KOPT-K1 (cell line): ENCODE data around the gene VAC14.
"Not testable (repeated sequence)": the region's sequence is repeated elsewhere in the genome, so short reads cannot be mapped to it uniquely, and the experiment has no call there.

Experiments
- H3K27ac ChIP-seq: fragments of 200-600 bp; sonication (generic); 2 replicates; pipeline ENCODE4 v1.5.1; 2016; ENCODE audit warnings: antibody characterized with exemption, mild to moderate bottlenecking, low read depth, low read length; ENCODE audit not compliant: poor library complexity, severe bottlenecking
- H3K36me3 ChIP-seq: fragments of 200-600 bp; sonication (generic); 2 replicates; pipeline ENCODE4 v1.5.1; 2017; ENCODE audit warnings: antibody characterized with exemption, mild to moderate bottlenecking, low read length, moderate library complexity; ENCODE audit not compliant: insufficient read depth
- H3K9me3 ChIP-seq: fragments of 200-600 bp; sonication (generic); 2 replicates; pipeline ENCODE4 v1.5.1; 2017; ENCODE audit warnings: antibody characterized with exemption, low read length, mild to moderate bottlenecking; ENCODE audit not compliant: insufficient read depth, poor library complexity, severe bottlenecking

VAC14 gene

DNA sequence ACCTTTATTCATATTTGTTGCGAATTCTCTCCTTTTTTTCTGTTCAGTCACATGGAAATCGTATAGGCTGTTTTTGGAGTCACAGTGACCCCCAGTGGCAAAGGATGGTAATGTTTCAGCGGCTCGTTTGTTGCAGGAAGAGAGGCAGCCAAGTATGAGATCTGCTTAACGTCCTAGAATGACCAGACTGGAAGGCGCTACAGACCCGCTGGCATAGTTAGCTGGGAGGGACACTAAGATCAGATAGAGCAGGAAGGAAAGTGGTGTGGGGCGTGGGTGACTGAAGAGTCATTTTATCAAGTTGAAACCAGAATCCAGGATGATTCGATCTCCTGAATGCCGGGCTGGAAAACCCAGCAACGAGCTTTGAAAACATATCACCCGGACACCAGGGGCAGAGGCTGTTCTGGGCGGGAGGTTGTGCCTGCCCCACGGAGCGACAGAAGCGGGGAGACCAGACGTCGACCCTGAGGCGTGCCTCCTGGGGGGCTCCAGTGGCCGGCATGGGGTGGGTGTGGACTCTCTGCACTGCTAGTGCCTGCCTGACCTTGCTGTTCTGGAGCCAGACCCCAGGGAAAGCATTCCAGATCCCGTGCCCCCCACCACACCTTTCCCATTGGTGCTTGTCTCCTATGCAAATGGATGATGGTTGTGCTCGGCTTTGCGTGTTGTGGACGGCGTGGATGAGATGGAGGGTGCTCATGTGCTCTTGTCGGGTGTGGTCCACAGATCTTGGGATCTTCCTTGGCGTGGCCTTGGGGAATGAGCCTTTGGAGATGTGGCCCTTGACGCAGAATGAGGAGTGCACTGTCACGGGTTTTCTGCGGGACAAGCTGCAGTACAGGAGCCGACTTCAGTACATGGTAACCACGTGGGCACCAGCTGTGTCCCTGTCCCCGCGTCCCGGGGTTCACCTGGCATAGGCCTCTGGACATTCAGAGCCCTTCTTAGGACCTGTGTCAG lies 146.9 kb downstream of the VAC14 start:
- Histone ChIP-seq H3K27ac (no peak overlapping the region), H3K9me3 (no peaks in the 10 kb centered on the region), H3K36me3 (no peaks in the 10 kb centered on the region)

DNA sequence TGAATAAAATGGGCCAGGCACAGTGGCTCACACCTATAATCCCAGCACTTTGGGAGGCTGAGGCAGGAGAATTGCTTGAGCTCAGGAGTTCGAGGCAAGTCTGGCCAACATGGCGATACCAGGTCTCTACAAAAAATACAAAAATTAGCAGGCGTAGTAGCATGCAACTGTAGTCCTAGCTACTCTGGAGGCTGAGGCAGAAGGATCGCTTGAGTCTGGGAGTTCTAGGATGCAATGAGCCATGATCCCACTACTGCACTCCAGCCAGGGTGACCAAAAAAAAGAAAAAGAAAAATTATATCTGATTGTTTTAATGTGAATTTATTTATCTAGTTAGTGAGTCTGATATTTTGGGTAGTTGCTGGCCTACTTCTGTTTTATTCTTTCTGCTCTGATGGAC lies 147.6 kb downstream of the VAC14 start:
- Histone ChIP-seq H3K36me3 (no peaks in the 10 kb centered on the region), H3K27ac (no peak overlapping the region), H3K9me3 (no peaks in the 10 kb centered on the region)

DNA sequence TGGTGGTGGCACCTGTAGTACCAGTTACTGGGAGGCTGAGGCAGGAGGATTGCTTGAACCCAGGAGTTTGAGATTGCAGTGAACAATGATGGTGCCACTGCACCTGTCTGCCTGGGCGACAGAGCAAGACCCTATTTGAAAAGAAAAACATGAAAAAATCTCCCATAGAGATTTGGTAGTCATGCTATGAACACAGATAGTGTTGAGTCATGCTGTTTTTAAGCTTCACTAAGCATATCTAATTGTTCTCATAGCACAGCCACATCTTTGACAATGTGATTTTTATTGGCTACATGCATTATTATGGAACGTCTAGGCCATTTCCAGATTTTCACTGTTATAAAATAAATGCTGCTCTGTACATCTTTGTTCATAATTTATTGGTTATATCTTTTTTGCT lies 148.6 kb downstream of the VAC14 start:
- Histone ChIP-seq H3K27ac (no peak overlapping the region), H3K9me3 (no peaks in the 10 kb centered on the region), H3K36me3 (no peaks in the 10 kb centered on the region)

DNA sequence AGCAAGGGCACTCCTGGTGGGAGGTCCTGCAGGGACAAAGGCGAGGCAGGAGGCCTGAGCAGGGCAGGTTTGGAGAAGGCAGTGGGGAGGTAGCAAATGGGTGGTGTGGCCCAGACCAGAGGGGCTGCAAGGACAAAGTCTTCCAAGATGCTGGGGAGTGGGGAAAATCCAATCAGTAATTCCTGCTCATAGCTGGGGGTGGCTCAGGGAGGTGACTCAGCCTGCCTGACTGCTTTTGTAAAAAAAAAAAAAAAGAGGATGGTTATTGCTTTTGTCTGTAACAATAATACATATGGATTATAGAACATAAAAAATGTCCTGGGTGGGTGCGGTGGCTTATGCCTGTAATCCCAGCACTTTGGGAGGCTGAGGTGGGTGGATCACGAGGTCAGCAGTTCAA lies 149.4 kb downstream of the VAC14 start:
- H3K36me3 ChIP-seq, result no peaks in the 10 kb centered on the region
- no peaks in the 10 kb centered on the region for H3K9me3 ChIP-seq
- no peak overlapping the region for H3K27ac ChIP-seq

DNA sequence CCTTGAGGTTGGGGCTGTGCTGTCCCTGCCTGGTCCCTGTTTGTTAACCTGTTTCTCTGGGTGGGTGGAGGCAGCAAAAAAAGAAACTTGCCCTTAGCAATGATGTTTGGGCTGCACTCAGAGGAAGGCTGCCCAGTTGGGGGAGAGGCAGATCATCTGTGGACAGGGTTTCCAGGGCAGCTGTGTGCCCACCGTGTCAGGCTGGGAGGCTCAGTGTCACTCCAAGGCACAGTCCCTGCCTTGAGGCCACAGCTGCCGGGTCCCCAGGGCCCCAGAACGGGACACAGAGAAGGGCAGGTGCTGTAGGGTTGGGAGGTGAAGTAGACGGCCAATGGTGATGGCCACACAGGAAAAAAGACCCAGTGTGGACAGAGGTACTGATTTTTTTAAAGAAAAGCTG lies 150.7 kb downstream of the VAC14 start:
- no peak overlapping the region for H3K27ac ChIP-seq
- H3K36me3 ChIP-seq, result no peaks in the 10 kb centered on the region
- H3K9me3 ChIP-seq, result no peaks in the 10 kb centered on the region

DNA sequence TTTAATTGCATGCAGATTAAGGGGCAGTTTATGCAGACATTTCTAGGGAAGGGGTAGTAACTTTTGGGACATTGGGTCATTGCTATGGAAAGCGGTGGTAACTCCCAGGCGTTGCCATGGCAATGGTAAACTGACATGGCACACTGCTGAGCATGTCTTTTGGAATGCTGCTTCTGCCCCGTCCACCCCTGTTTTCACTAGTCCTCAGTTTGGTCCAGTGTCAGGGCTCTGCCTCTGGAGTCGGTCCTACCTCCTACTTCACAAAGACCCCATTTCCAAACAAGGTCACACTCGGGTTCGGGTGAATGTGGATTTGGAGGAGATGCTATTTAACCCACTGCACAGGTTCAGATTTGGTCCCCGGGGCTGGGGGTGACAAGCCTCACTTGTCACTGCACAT lies 151.7 kb downstream of the VAC14 start:
- H3K27ac ChIP-seq, result no peak overlapping the region
- no peaks in the 10 kb centered on the region for H3K36me3 ChIP-seq
- no peaks in the 10 kb centered on the region for H3K9me3 ChIP-seq

DNA sequence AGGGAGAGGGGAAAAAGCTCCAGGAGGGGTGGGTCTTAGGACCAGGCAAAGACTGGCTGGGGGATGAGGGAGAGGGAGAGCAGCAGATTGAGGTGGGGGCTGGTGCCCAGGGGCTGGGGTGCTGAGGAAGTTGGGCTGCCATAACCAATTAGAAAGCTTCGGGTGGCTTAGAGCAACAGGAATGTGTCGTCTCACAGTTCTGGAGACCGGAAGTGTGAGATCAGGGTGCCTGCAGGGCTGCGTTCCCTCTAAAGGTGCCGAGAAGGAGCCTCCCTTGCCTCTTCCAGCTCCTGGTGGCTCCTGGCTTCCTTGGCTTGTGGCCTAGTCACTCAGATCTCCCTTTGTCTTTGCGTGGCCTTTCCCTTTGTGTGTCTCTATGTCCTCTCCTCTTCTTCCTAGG lies 152.4 kb downstream of the VAC14 start:
- H3K36me3 ChIP-seq, result no peaks in the 10 kb centered on the region
- no peaks in the 10 kb centered on the region for H3K9me3 ChIP-seq
- H3K27ac ChIP-seq, result no peak overlapping the region

DNA sequence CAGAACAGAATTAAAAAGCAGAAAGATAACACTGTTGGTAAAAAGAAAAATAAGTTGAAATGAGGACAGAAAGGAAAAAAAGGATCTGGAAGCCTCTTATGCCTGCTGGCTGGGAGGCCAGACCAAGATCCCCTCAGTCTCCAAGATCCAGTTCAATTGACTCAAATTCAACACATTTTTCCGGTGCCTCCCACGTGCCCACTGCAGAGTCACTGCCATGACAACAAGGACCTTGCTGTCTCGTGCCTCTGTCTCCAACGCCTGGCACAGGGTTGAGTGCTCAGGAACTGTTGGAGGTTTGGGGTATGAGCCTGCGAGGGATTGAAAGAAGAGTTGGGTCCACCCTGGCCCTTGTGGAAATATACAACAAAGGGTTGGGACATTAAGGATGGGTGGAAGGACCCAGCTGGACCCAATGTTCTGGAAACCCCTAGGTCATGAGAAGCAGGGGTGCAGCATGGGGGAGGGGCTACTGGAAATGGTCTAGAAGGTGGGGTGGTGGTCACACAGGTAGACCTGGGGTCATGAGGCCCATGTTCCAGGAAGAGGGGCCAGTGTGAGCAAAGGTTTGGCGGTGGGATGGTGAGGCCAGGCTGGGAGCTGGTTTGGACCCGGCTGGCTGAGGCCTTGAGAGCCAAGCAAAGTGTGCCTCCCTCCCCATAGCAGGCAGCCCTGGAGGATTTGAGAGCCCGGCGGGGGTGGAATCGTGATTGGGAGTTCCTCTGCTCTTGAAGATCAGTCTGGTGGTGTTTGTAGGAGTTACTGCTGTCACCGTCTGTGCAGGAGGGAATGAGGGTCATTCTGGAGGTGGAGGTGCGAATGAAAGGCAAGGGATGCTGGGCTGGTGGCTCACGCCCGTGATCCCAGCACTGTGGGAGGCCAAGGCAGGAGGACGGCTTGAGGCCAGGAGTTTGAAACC lies 153.3 kb downstream of the VAC14 start:
- Histone ChIP-seq H3K27ac (no peak overlapping the region), H3K9me3 (no peaks in the 10 kb centered on the region), H3K36me3 (no peaks in the 10 kb centered on the region)

DNA sequence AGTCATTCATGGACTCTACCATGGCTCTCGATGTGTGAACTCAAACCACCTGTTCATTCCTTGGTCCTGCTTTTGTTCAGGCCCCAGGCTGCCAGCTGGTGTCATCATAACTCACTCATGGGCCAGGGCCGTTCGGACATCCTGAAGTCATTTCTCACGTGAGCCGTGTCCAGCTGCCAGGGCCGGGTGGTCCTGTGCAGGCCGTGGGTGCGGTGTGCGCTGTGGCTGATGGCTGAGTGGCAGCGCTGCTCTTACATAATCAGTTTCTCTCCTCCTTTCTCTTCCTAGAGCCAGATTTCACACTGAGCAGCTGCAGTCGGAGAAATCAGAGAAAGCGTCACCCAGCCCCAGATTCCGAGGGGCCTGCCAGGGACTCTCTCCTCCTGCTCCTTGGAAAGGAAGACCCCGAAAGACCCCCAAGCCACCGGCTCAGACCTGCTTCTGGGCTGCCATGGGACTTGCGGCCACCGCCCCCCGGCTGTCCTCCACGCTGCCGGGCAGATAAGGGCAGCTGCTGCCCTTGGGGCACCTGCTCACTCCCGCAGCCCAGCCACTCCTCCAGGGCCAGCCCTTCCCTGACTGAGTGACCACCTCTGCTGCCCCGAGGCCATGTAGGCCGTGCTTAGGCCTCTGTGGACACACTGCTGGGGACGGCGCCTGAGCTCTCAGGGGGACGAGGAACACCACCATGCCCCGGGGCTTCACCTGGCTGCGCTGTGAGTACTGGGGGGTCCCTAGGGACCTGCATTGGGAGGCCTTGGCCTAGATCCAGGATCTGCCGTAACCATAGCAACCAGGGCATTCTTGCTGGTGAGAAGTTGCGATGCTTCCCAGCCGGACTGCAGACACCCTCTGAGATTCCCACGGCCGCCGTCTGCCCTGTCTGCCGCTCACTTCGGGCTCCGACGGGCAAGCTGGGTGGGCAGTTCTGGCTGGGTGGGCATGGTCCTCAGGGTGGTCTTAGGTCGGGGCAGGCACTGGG lies 154.4 kb downstream of the VAC14 start, which contains the start of gene IL34:
Gene IL34, plus strand, starts transcription at position 300 of the 982 bp plus-strand sequence. Its CDS starts 389 bp downstream, at position 689.
- H3K9me3 ChIP-seq, result no peaks in the 10 kb centered on the region
- H3K27ac ChIP-seq, result no peak within 1 kb of the TSS
- H3K36me3 ChIP-seq, result no peaks in the 10 kb centered on the region

DNA sequence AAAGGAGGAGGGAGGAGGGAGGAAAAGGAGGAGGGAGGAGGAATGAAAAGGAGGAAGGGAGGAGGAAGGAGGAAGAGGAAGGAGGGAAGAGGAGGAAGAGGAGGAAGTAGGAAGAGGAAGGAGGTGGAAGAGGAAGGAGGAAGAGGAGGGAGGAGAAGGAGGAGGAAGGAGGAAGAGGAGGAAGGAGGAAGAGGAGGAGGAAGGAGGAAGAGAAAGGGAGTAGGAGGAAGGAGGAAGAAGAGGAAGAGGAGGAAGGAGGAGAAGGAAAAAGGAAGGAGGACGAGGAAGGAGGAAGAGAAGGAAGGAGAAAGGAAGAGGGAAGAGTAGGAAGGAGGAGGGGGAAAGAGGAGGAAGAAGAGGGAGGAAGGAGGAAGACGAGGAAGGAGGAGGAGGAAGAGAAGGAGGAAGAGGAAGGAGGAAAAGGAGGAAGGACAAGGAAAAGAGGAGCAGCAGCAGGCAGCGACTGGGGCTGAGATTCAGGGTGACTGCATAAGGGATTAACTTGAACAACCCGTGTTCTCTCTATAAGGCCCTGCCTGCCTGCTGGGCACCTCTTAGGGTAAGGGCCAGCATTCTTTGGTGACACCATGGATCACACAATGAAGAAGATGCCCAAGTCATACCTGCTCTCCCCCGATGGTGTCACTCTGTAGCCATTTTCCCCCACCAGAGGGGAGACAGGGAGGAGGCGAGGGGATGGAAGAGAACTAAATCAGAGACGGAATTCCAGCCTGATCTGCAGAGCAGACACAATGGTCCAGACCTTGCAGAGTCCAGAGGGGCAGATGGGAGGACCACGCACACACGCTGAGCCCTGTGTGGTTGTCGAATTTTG lies 156.0 kb downstream of the VAC14 start:
- no peaks in the 10 kb centered on the region for H3K36me3 ChIP-seq
- no peak overlapping the region for H3K27ac ChIP-seq
- no peaks in the 10 kb centered on the region for H3K9me3 ChIP-seq

DNA sequence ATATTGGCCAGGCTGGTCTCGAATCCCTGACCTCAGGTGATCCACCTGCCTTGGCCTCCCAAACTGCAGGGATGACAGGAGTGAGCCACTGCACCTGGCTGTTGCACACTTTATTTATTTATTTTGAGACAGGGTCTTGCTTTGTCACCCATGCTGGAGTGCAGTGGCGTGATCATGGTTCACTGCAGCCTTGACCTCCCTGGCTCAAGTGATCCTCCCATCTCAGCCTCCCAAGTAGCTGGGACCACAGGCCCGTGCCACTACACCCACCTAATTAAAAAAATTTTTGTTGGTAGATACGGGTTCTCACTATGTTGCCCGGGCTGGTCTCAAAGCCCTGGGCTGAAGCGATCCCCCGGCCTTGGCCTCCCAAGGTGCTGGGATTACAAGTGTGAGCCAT lies 157.7 kb downstream of the VAC14 start:
- H3K9me3 ChIP-seq, H3K27ac ChIP-seq, H3K36me3 ChIP-seq: not testable (repeated sequence)

DNA sequence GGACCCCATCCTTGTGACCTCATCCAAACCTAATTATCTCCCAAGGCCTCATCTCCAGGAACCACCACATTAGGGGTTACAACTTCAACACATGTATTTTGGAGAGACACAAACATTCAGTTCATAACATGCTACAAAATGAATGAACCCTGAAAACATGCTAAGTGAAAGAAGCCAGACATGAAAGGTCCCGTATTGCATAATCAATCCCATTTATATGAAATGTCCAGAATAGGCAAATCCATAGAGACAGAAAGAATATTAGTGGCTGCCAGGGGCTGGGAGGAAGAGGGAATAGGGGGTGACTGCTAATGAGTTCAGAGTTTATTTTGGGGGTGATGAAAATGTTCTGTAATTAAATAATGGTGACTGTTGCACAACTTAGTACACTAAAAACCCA lies 158.3 kb downstream of the VAC14 start:
- Histone ChIP-seq H3K36me3 (no peaks in the 10 kb centered on the region), H3K27ac (no peak overlapping the region)

DNA sequence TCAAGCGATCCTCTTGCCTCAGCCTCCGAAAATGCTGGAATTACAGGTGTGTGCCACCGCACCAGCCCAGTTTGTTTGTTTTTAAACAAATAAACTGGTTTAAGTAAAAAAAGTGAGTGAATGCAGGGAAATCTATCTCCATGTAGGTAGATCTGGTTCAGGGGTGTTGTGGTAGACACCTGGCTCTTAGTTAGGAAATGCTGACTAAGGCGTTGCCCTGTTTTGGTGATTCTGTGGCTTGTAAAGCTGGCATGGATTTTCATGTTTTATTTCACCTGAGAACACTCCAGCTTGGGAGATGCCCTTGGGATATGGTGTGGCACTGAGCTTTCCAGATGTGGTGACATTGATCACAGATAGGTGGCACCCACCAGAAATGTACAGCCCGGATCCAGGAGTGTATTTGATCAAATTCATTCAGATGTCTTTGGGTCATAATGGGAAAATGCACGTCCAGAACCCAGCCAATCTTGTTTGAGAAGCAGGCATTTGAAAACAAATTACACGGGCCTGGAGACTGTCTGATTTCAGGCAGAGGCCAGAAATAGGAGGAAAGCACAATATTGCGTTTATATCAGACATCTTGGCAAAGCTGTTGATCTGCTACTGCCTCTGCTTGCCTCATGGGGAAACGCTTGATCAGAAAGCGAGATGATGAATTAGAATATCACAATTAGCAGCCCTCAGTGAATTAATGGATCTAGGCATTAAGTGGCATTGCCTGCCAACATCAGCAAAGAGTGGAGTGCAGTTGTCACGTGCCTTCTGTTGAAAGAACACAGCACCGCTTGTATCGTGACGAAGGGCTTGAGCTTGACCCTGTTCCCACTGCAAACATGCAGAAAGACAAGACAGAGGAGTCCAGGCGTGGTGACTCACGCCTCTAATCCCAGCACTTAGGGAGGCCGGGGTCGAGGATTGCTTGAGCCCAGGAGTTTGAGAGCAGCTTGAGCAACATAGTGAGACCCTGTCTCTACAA lies 161.9 kb downstream of the VAC14 start:
- no peaks in the 10 kb centered on the region for H3K9me3 ChIP-seq
- H3K36me3 ChIP-seq, result no peaks in the 10 kb centered on the region
- H3K27ac ChIP-seq, result no peak overlapping the region

More for the DNA sequence above, 158.3 kb downstream of the VAC14 start:
- no peaks in the 10 kb centered on the region for H3K9me3 ChIP-seq
